Ishikawa (cell line): ENCODE results near the gene NOL4L.

Experiments used
- CEBPB ChIP-seq: IDR thresholded peaks from 2 replicates; pipeline ENCODE4 v1.6.1; 2012
- EP300 ChIP-seq: IDR thresholded peaks from 2 replicates; pipeline ENCODE4 v1.6.1; 2012; ENCODE audit warnings: borderline replicate concordance
- NFIC ChIP-seq: IDR thresholded peaks from 2 replicates; pipeline ENCODE4 v1.6.1; 2012
- RAD21 ChIP-seq: IDR thresholded peaks from 2 replicates; pipeline ENCODE4 v1.6.1; 2012; ENCODE audit warnings: low read depth
- TAF1 ChIP-seq: IDR thresholded peaks from 2 replicates; pipeline ENCODE4 v1.6.1; 2012; ENCODE audit warnings: low read depth, mild to moderate bottlenecking
- TCF12 ChIP-seq: IDR thresholded peaks from 2 replicates; pipeline ENCODE4 v1.6.1; 2012; ENCODE audit warnings: low read depth
- USF1 ChIP-seq: IDR thresholded peaks from 2 replicates; pipeline ENCODE4 v1.6.1; 2012
- TF ChIP-seq, protein P1 (sequence below): IDR thresholded peaks from 2 replicates; pipeline ENCODE4 v1.6.1; 2012
- TF ChIP-seq, protein P2 (sequence below): IDR thresholded peaks from 2 replicates; pipeline ENCODE4 v1.6.1; 2012; ENCODE audit warnings: low read depth, mild to moderate bottlenecking

DNA sequence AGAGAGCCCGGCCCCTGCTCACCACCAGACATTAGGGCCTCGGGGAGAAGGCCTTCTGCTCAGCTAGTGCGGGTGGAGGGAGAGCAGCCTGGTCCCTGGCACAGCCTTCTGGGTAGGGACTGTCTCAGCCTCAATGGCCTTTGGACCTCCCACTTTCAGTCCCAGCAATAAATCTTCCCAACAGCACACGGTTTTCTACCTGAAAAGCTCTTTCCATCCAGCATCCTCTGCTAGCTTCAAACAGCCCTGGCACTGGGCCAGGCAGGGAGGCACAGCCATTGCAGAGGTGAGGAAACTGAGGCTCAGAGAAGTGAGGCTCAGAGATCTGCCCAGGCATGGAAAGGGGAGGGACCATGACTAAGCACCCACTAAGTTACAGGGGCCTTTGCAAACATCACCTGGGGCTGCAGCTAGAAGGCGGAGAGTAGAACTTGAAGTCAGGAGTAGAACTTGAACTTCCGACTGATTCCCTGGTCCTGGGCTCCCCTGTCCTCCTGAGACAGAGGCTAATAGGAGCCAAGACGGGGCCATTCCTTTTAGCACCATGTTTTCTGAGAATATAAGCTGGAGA is 43.9 kb upstream of the NOL4L start:
- TF ChIP-seq, protein P1, sequence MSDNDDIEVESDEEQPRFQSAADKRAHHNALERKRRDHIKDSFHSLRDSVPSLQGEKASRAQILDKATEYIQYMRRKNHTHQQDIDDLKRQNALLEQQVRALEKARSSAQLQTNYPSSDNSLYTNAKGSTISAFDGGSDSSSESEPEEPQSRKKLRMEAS: no peak
- TF ChIP-seq TAF1: no peak
- TF ChIP-seq, protein P2, sequence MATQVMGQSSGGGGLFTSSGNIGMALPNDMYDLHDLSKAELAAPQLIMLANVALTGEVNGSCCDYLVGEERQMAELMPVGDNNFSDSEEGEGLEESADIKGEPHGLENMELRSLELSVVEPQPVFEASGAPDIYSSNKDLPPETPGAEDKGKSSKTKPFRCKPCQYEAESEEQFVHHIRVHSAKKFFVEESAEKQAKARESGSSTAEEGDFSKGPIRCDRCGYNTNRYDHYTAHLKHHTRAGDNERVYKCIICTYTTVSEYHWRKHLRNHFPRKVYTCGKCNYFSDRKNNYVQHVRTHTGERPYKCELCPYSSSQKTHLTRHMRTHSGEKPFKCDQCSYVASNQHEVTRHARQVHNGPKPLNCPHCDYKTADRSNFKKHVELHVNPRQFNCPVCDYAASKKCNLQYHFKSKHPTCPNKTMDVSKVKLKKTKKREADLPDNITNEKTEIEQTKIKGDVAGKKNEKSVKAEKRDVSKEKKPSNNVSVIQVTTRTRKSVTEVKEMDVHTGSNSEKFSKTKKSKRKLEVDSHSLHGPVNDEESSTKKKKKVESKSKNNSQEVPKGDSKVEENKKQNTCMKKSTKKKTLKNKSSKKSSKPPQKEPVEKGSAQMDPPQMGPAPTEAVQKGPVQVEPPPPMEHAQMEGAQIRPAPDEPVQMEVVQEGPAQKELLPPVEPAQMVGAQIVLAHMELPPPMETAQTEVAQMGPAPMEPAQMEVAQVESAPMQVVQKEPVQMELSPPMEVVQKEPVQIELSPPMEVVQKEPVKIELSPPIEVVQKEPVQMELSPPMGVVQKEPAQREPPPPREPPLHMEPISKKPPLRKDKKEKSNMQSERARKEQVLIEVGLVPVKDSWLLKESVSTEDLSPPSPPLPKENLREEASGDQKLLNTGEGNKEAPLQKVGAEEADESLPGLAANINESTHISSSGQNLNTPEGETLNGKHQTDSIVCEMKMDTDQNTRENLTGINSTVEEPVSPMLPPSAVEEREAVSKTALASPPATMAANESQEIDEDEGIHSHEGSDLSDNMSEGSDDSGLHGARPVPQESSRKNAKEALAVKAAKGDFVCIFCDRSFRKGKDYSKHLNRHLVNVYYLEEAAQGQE: no peak
- TF ChIP-seq RAD21: no peak
- no peak for TF ChIP-seq EP300
- peak; percentile 29; the same call in 1 of the 2 replicates for TF ChIP-seq NFIC
- TF ChIP-seq TCF12: no peak
- no peak for TF ChIP-seq CEBPB
- TF ChIP-seq USF1: no peak
